Large intestine (tissue), 3 donors: ENCODE data around the gene TRIM25. TPM values are rescaled to one million over a fixed set of nuclear protein-coding genes. Genes with fewer than 3 reads are reported as not detected.

Experiments used
- DNase-seq, 2 donors: peaks; one replicate each; pipeline versions ENCODE4 v3.0.0 to v3.0.0-alpha.2; 2013
- H3K27ac ChIP-seq: one replicate; pipeline ENCODE4 v1.5.1; 2013; ENCODE audit warnings: low read length
- H3K27me3 ChIP-seq: 2 replicates; pipeline ENCODE4 v1.6.1; 2013; ENCODE audit warnings: low read length; ENCODE audit not compliant: control insufficient read depth, insufficient read depth
- H3K36me3 ChIP-seq: 2 replicates; pipeline ENCODE4 v1.6.1; 2013; ENCODE audit warnings: low read length; ENCODE audit not compliant: control insufficient read depth, insufficient read depth
- H3K4me1 ChIP-seq: one replicate; pipeline ENCODE4 v1.6.1; 2013; ENCODE audit warnings: low read length; ENCODE audit not compliant: control insufficient read depth, insufficient read depth
- H3K4me3 ChIP-seq: one replicate; pipeline ENCODE4 v1.5.1; 2013; ENCODE audit warnings: low read length
- H3K9me3 ChIP-seq: one replicate; pipeline ENCODE4 v1.6.1; 2013; ENCODE audit warnings: mild to moderate bottlenecking, low read depth, low read length, moderate library complexity; ENCODE audit not compliant: control insufficient read depth
- WGBS: methylation state at CpG from one replicate; pipeline ENCODE4 v1.1.5; 2013; ENCODE audit warnings: low lambda C conversion rate; ENCODE audit not compliant: insufficient coverage; 5-methylcytosine and 5-hydroxymethylcytosine counted together
- polyA plus RNA-seq: library from polyadenylated mRNA; unstranded; fragments of 120-200 nt; gene quantifications from one replicate; pipeline ENCODE4 v1.2.1, GENCODE V29; 2013

The TRIM25 gene
- polyA plus RNA-seq, 1 donor = 48.5 TPM

GRCh38 chr17:56886288-56886731 is 27.5 kb downstream of the TRIM25 start:
- H3K27me3 ChIP-seq = no peaks in the 10 kb centered on the region
- peaks cover 12% of the 10 kb centered on the region for H3K9me3 ChIP-seq
- peak overlapping the region; percentile 17 for H3K27ac ChIP-seq
- peaks cover 39% of the 10 kb centered on the region for H3K36me3 ChIP-seq
- H3K4me3 ChIP-seq = no peak overlapping the region
- H3K4me1 ChIP-seq = peaks cover 13% of the 10 kb centered on the region
- peak; percentile 53 to 81 for DNase-seq
- 43% methylated on average over 1 of the region's 2 CpGs for WGBS

GRCh38 chr17:56885312-56885657 is 28.6 kb downstream of the TRIM25 start:
- no CpG with 5 or more reads among the region's 2 CpGs for WGBS
- Histone ChIP-seq H3K27ac (no peak overlapping the region), H3K36me3 (peaks cover 28% of the 10 kb centered on the region), H3K4me1 (peaks cover 13% of the 10 kb centered on the region), H3K4me3 (no peak overlapping the region), H3K27me3 (no peaks in the 10 kb centered on the region), H3K9me3 (peaks cover 12% of the 10 kb centered on the region)
- no peak for DNase-seq

- 79% methylated on average over 2 of the region's 6 CpGs for WGBS
Observed at GRCh38 chr17:56884483-56885311, 29.2 kb downstream of the TRIM25 start.

GRCh38 chr17:56883616-56884015 is 30.2 kb downstream of the TRIM25 start:
- H3K27ac ChIP-seq = no peak overlapping the region
- peaks cover 15% of the 10 kb centered on the region for H3K36me3 ChIP-seq
- no peak for DNase-seq
- peaks cover 13% of the 10 kb centered on the region for H3K4me1 ChIP-seq
- peaks cover 11% of the 10 kb centered on the region for H3K9me3 ChIP-seq
- no peaks in the 10 kb centered on the region for H3K27me3 ChIP-seq
- WGBS = no CpG with 5 or more reads among the region's 1 CpG
- H3K4me3 ChIP-seq = no peak overlapping the region

More at GRCh38 chr17:56884483-56885311, 29.2 kb downstream of the TRIM25 start:
- Histone ChIP-seq H3K4me3 (no peak overlapping the region), H3K4me1 (peaks cover 13% of the 10 kb centered on the region), H3K27ac (no peak overlapping the region), H3K36me3 (peaks cover 22% of the 10 kb centered on the region), H3K27me3 (no peaks in the 10 kb centered on the region), H3K9me3 (peaks cover 12% of the 10 kb centered on the region)
- DNase-seq = peak in 1 of 2 donors; percentile 14

GRCh38 chr17:56881685-56882295 is 32.1 kb downstream of the TRIM25 start:
- Histone ChIP-seq H3K36me3 (no peaks in the 10 kb centered on the region), H3K27me3 (no peaks in the 10 kb centered on the region), H3K9me3 (no peaks in the 10 kb centered on the region), H3K4me1 (peaks cover 12% of the 10 kb centered on the region), H3K27ac (no peak overlapping the region), H3K4me3 (no peak overlapping the region)
- DNase-seq = no peak
- no CpG with 5 or more reads among the region's 3 CpGs for WGBS

- Histone ChIP-seq H3K27me3 (no peaks in the 10 kb centered on the region), H3K27ac (no peak overlapping the region), H3K4me3 (no peak overlapping the region), H3K36me3 (no peaks in the 10 kb centered on the region), H3K9me3 (no peaks in the 10 kb centered on the region), H3K4me1 (peaks cover 1% of the 10 kb centered on the region)
- 86% methylated on average over 2 of the region's 8 CpGs for WGBS
- DNase-seq = no peak
Observed at GRCh38 chr17:56880571-56880970, 33.3 kb downstream of the TRIM25 start.

GRCh38 chr17:56880133-56880532 is 33.7 kb downstream of the TRIM25 start:
- WGBS = no CpG with 5 or more reads among the region's 3 CpGs

GRCh38 chr17:56879280-56879679 is 34.6 kb downstream of the TRIM25 start:
- Histone ChIP-seq H3K4me1 (no peaks in the 10 kb centered on the region), H3K9me3 (no peaks in the 10 kb centered on the region), H3K4me3 (no peak overlapping the region), H3K27me3 (no peaks in the 10 kb centered on the region), H3K27ac (no peak overlapping the region), H3K36me3 (no peaks in the 10 kb centered on the region)
- DNase-seq = no peak
- no CpG with 5 or more reads among the region's 7 CpGs for WGBS

More at GRCh38 chr17:56880133-56880532, 33.7 kb downstream of the TRIM25 start:
- Histone ChIP-seq H3K27me3 (no peaks in the 10 kb centered on the region), H3K9me3 (no peaks in the 10 kb centered on the region), H3K27ac (no peak overlapping the region), H3K4me3 (no peak overlapping the region), H3K4me1 (no peaks in the 10 kb centered on the region), H3K36me3 (no peaks in the 10 kb centered on the region)
- DNase-seq = no peak

GRCh38 chr17:56876766-56877179 is 37.1 kb downstream of the TRIM25 start:
- Histone ChIP-seq H3K27ac (no peak overlapping the region), H3K27me3 (no peaks in the 10 kb centered on the region), H3K9me3 (no peaks in the 10 kb centered on the region), H3K36me3 (no peaks in the 10 kb centered on the region), H3K4me3 (no peak overlapping the region), H3K4me1 (no peaks in the 10 kb centered on the region)
- no peak for DNase-seq
- 80% methylated on average over 1 of the region's 7 CpGs for WGBS

GRCh38 chr17:56870081-56870651 is 43.7 kb downstream of the TRIM25 start:
- H3K27me3 ChIP-seq = no peaks in the 10 kb centered on the region
- H3K4me1 ChIP-seq = peaks cover 4% of the 10 kb centered on the region
- DNase-seq = no peak
- H3K4me3 ChIP-seq = no peak overlapping the region
- 100% methylated on average over 1 of the region's 4 CpGs for WGBS
- no peaks in the 10 kb centered on the region for H3K36me3 ChIP-seq
- no peak overlapping the region for H3K27ac ChIP-seq
- no peaks in the 10 kb centered on the region for H3K9me3 ChIP-seq
